ENCODE measurements around the gene PDIA6. TPM values are rescaled to one million over a fixed set of nuclear protein-coding genes. Genes with fewer than 3 reads are reported as not detected.

The PDIA6 gene
- total RNA-seq, 2 experiments from 2014 or later: 25.5 to 26.3 TPM

GRCh38 chr2:10770956-10771750 is 41.4 kb downstream of the PDIA6 start:
- Mint-ChIP-seq H3K4me3 (no peak overlapping the region), H3K9me3 (no peaks in the 10 kb centered on the region), H3K4me1 (ENCODE audit: low read depth) (no peaks in the 10 kb centered on the region), H3K27ac (no peak overlapping the region), H3K27me3 (no peaks in the 10 kb centered on the region), H3K36me3 (ENCODE audit: low read depth) (no peaks in the 10 kb centered on the region)
- POLR2A ChIA-PET: no interaction called here
- Histone ChIP-seq H3K9me3 (ENCODE audit: control insufficient read depth in 1 of 2, insufficient read depth in 1 of 2, low read length in 2 of 2) (no peaks in the 10 kb centered on the region), H3K4me1 (ENCODE audit: insufficient read depth, low read length) (no peaks in the 10 kb centered on the region), H3K4me3 (ENCODE audit: low read length) (no peak overlapping the region), H3K27ac (ENCODE audit: low read depth in 1 of 2, low read length in 2 of 2) (no peak overlapping the region), H3K27me3 (ENCODE audit: control insufficient read depth in 1 of 2, insufficient read depth in 2 of 2, low read length in 2 of 2) (no peaks in the 10 kb centered on the region), H3K36me3 (ENCODE audit: insufficient read depth, low read length) (no peaks in the 10 kb centered on the region)
- no peak for DNase-seq
- CTCF ChIA-PET: no interaction called here
- TF ChIP-seq CTCF (IDR thresholded peaks at IDR 0.05): no peak
- ATAC-seq (ENCODE audit: poor library complexity): no peak
- intact Hi-C loops (cut with DNase I, micrococcal nuclease): no loop called here

GRCh38 chr2:10768063-10768507 is 44.5 kb downstream of the PDIA6 start:
- Histone ChIP-seq H3K27ac (ENCODE audit: low read depth in 1 of 2, low read length in 2 of 2) (no peak overlapping the region), H3K4me1 (ENCODE audit: insufficient read depth, low read length) (no peaks in the 10 kb centered on the region), H3K9me3 (ENCODE audit: control insufficient read depth in 1 of 2, insufficient read depth in 1 of 2, low read length in 2 of 2) (no peaks in the 10 kb centered on the region), H3K36me3 (ENCODE audit: insufficient read depth, low read length) (no peaks in the 10 kb centered on the region), H3K27me3 (ENCODE audit: control insufficient read depth in 1 of 2, insufficient read depth in 2 of 2, low read length in 2 of 2) (no peaks in the 10 kb centered on the region), H3K4me3 (ENCODE audit: low read length) (no peak overlapping the region)
- intact Hi-C loops (cut with DNase I, micrococcal nuclease): no loop called here
- no peak overlapping the region for H3K27ac Mint-ChIP-seq
- no peaks in the 10 kb centered on the region for H3K4me1 Mint-ChIP-seq (ENCODE audit: low read depth)
- no peaks in the 10 kb centered on the region for H3K9me3 Mint-ChIP-seq
- CTCF ChIA-PET: no interaction called here
- H3K27me3 Mint-ChIP-seq: no peaks in the 10 kb centered on the region
- ATAC-seq (ENCODE audit: poor library complexity): no peak
- POLR2A ChIA-PET: interaction anchor here (0.6 kb wide), 1 partner anchor 444 kb away, joined by 3 read pairs; no protein-coding TSS in a partner anchor
- no peak for TF ChIP-seq CTCF (IDR thresholded peaks at IDR 0.05)
- no peaks in the 10 kb centered on the region for H3K36me3 Mint-ChIP-seq (ENCODE audit: low read depth)
- no peak overlapping the region for H3K4me3 Mint-ChIP-seq
- DNase-seq: no peak

- Mint-ChIP-seq H3K4me1 (ENCODE audit: low read depth) (no peaks in the 10 kb centered on the region), H3K27me3 (no peaks in the 10 kb centered on the region), H3K27ac (no peak overlapping the region), H3K4me3 (no peak overlapping the region), H3K9me3 (no peaks in the 10 kb centered on the region), H3K36me3 (ENCODE audit: low read depth) (no peaks in the 10 kb centered on the region)
- Histone ChIP-seq H3K27me3 (ENCODE audit: control insufficient read depth in 1 of 2, insufficient read depth in 2 of 2, low read length in 2 of 2) (no peaks in the 10 kb centered on the region), H3K9me3 (ENCODE audit: control insufficient read depth in 1 of 2, insufficient read depth in 1 of 2, low read length in 2 of 2) (no peaks in the 10 kb centered on the region), H3K4me3 (ENCODE audit: low read length) (no peak overlapping the region), H3K27ac (ENCODE audit: low read depth in 1 of 2, low read length in 2 of 2) (no peak overlapping the region), H3K4me1 (ENCODE audit: insufficient read depth, low read length) (no peaks in the 10 kb centered on the region), H3K36me3 (ENCODE audit: insufficient read depth, low read length) (no peaks in the 10 kb centered on the region)
- POLR2A ChIA-PET: no interaction called here
- TF ChIP-seq CTCF (IDR thresholded peaks at IDR 0.05): no peak
- no peak for DNase-seq
- no peak for ATAC-seq (ENCODE audit: poor library complexity)
- CTCF ChIA-PET: no interaction called here
- intact Hi-C loops (cut with DNase I, micrococcal nuclease): no loop called here
Observed at GRCh38 chr2:10765914-10766313, 46.7 kb downstream of the PDIA6 start.
